HepG2 (cell line): Measurements from ENCODE around the gene ELANE. TPM values are rescaled to one million over a fixed set of nuclear protein-coding genes. Genes with fewer than 3 reads are reported as not detected.
A peak's percentile ranks its signal among the peaks of the same experiment; 100 is the strongest.

Source experiments
- DNMT3B ChIP-seq: conservative IDR thresholded peaks from 2 replicates; pipeline ENCODE4 v1.6.1; 2016; ENCODE audit warnings: missing biosample characterization, control low read depth
- FLYWCH1 ChIP-seq: sonication (generic); formaldehyde crosslinking; IDR thresholded peaks from 2 replicates; pipeline ENCODE4 v1.8.1; 2023; ENCODE audit warnings: mild to moderate bottlenecking, missing genetic modification reagents
- FOSL2 ChIP-seq: sonication (generic); formaldehyde crosslinking; IDR thresholded peaks from 2 replicates; pipeline ENCODE4 v1.4.0; 2020; ENCODE audit warnings: missing genetic modification reagents
- MED13 ChIP-seq: sonication (generic); formaldehyde crosslinking; IDR thresholded peaks from 2 replicates; pipeline ENCODE4 v1.5.0; 2020; ENCODE audit warnings: missing genetic modification reagents
- NCOA2 ChIP-seq: sonication (generic); formaldehyde crosslinking; IDR thresholded peaks from 2 replicates; pipeline ENCODE4 v1.8.0; 2022; ENCODE audit warnings: inconsistent platforms
- PLSCR1 ChIP-seq: sonication (generic); formaldehyde crosslinking; IDR thresholded peaks from 2 replicates; pipeline ENCODE4 v1.5.0; 2020; ENCODE audit warnings: missing genetic modification reagents, mild to moderate bottlenecking, borderline replicate concordance
- RFXANK ChIP-seq: IDR thresholded peaks from 2 replicates; pipeline ENCODE4 v1.6.1; 2016
- TAF1 ChIP-seq: sonication (generic); formaldehyde crosslinking; IDR thresholded peaks from 2 replicates; pipeline ENCODE4 v1.4.0; 2020; ENCODE audit warnings: missing genetic modification reagents
- ZBTB8A ChIP-seq: sonication (generic); formaldehyde crosslinking; IDR thresholded peaks from 2 replicates; pipeline ENCODE4 v1.4.0; 2020; ENCODE audit warnings: mild to moderate bottlenecking, low read depth, missing genetic modification reagents, borderline replicate concordance
- ZNF263 ChIP-seq: sonication (generic); formaldehyde crosslinking; IDR thresholded peaks from 2 replicates; pipeline ENCODE4 v1.4.0; 2020; ENCODE audit warnings: missing genetic modification reagents
- ZNF30 ChIP-seq: sonication (generic); formaldehyde crosslinking; IDR thresholded peaks from 2 replicates; pipeline ENCODE4 v1.5.0; 2020; ENCODE audit warnings: mild to moderate bottlenecking, missing genetic modification reagents
- ZNF33B ChIP-seq: sonication (generic); formaldehyde crosslinking; IDR thresholded peaks from 2 replicates; pipeline ENCODE4 v1.5.1; 2020; ENCODE audit warnings: mild to moderate bottlenecking, missing genetic modification reagents
- ZNF772 ChIP-seq: sonication (generic); formaldehyde crosslinking; IDR thresholded peaks from 2 replicates; pipeline ENCODE4 v1.5.0; 2020; ENCODE audit warnings: mild to moderate bottlenecking, missing genetic modification reagents
- ZSCAN29 ChIP-seq: sonication (generic); formaldehyde crosslinking; conservative IDR thresholded peaks from 2 replicates; pipeline ENCODE4 v1.4.0; 2020; ENCODE audit warnings: mild to moderate bottlenecking, missing genetic modification reagents
- polyA plus RNA-seq, 8 experiments: library from polyadenylated mRNA; depleted of rRNA in 3 of 8; stranded (reverse) in 7 of 8; unstranded in 1 of 8; fragments of >200 nt; fragmentation: Illumina TruSeq in 4 of 8; extraction: Trizol in 4 of 8; gene quantifications; 2 replicates each; pipeline versions ENCODE4 v1.2.1 to v1.2.3, GENCODE V29; 2011 to 2016; ENCODE audit warnings: low read depth in 4 of 8, missing spikeins in 1 of 8, mixed read lengths in 1 of 8; ENCODE audit not compliant: insufficient read depth in 1 of 8
- total RNA-seq, 5 experiments: library from RNA; depleted of rRNA; stranded (reverse); fragments of >200 nt; fragmentation: Illumina TruSeq; extraction: Trizol; gene quantifications; 2 replicates each; pipeline ENCODE4 v1.2.3, GENCODE V29; 2016; ENCODE audit warnings: low read depth in 1 of 5
- TF ChIP-seq, protein P1 (sequence below): sonication (generic); formaldehyde crosslinking; IDR thresholded peaks from 2 replicates; pipeline ENCODE4 v1.5.0; 2020; ENCODE audit warnings: mild to moderate bottlenecking, missing genetic modification reagents
- TF ChIP-seq, protein P2 (sequence below): sonication (generic); formaldehyde crosslinking; IDR thresholded peaks from 2 replicates; pipeline ENCODE4 v1.4.0; 2020; ENCODE audit warnings: missing genetic modification reagents; ENCODE audit errors: not compliant biosample characterization
- TF ChIP-seq, protein P3 (sequence below): sonication (generic); formaldehyde crosslinking; IDR thresholded peaks from 2 replicates; pipeline ENCODE4 v1.5.0; 2020; ENCODE audit warnings: mild to moderate bottlenecking, missing genetic modification reagents
- TF ChIP-seq, protein P4 (sequence below): sonication (generic); formaldehyde crosslinking; IDR thresholded peaks from 2 replicates; pipeline ENCODE4 v1.4.0; 2020; ENCODE audit warnings: missing genetic modification reagents

ELANE gene
- total and polyA plus RNA-seq, 2 of the 13 experiments (the other 11 are each of a cell fraction or from before 2014, with no cell fraction given), result not detected

GRCh38 chr19:892894-893689 lies 41.0 kb downstream of the ELANE start, which contains the start of the genes MED16 and RNU6-9 (continued):
- TF ChIP-seq ZBTB8A (CRISPR knock-in tag), result no peak
- no peak for TF ChIP-seq ZSCAN29
- TF ChIP-seq FOSL2 (CRISPR knock-in tag), result no peak
- TF ChIP-seq ZNF772 (CRISPR knock-in tag), result peak; percentile 67; the same call in 1 of the 2 replicates
- TF ChIP-seq, protein P1, sequence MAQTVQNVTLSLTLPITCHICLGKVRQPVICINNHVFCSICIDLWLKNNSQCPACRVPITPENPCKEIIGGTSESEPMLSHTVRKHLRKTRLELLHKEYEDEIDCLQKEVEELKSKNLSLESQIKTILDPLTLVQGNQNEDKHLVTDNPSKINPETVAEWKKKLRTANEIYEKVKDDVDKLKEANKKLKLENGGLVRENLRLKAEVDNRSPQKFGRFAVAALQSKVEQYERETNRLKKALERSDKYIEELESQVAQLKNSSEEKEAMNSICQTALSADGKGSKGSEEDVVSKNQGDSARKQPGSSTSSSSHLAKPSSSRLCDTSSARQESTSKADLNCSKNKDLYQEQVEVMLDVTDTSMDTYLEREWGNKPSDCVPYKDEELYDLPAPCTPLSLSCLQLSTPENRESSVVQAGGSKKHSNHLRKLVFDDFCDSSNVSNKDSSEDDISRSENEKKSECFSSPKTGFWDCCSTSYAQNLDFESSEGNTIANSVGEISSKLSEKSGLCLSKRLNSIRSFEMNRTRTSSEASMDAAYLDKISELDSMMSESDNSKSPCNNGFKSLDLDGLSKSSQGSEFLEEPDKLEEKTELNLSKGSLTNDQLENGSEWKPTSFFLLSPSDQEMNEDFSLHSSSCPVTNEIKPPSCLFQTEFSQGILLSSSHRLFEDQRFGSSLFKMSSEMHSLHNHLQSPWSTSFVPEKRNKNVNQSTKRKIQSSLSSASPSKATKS, result no peak
- TF ChIP-seq ZNF263, result 0 out of 2 replicates have a peak, but pooled peaks have one; percentile 21
- TF ChIP-seq, protein P2, sequence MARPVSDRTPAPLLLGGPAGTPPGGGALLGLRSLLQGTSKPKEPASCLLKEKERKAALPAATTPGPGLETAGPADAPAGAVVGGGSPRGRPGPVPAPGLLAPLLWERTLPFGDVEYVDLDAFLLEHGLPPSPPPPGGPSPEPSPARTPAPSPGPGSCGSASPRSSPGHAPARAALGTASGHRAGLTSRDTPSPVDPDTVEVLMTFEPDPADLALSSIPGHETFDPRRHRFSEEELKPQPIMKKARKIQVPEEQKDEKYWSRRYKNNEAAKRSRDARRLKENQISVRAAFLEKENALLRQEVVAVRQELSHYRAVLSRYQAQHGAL (CRISPR knock-in tag), result no peak
- TF ChIP-seq RFXANK (CRISPR knock-in tag), result no peak
- no peak for TF ChIP-seq ZNF30 (CRISPR knock-in tag)
- no peak for TF ChIP-seq ZNF33B (CRISPR knock-in tag)
- TF ChIP-seq PLSCR1 (CRISPR knock-in tag), result no peak
- TF ChIP-seq, protein P3, sequence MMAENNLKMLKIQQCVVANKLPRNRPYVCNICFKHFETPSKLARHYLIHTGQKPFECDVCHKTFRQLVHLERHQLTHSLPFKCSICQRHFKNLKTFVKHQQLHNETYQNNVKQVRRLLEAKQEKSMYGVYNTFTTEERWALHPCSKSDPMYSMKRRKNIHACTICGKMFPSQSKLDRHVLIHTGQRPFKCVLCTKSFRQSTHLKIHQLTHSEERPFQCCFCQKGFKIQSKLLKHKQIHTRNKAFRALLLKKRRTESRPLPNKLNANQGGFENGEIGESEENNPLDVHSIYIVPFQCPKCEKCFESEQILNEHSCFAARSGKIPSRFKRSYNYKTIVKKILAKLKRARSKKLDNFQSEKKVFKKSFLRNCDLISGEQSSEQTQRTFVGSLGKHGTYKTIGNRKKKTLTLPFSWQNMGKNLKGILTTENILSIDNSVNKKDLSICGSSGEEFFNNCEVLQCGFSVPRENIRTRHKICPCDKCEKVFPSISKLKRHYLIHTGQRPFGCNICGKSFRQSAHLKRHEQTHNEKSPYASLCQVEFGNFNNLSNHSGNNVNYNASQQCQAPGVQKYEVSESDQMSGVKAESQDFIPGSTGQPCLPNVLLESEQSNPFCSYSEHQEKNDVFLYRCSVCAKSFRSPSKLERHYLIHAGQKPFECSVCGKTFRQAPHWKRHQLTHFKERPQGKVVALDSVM (CRISPR knock-in tag), result peak; percentile 54; the same call in 1 of the 2 replicates
- no peak for TF ChIP-seq FLYWCH1 (CRISPR knock-in tag)
- TF ChIP-seq NCOA2 (CRISPR knock-in tag), result no peak
- TF ChIP-seq DNMT3B (CRISPR knock-in tag), result 0 out of 2 replicates have a peak, but pooled peaks have one; percentile 31
- TF ChIP-seq MED13 (CRISPR knock-in tag), result no peak
- TF ChIP-seq, protein P4, sequence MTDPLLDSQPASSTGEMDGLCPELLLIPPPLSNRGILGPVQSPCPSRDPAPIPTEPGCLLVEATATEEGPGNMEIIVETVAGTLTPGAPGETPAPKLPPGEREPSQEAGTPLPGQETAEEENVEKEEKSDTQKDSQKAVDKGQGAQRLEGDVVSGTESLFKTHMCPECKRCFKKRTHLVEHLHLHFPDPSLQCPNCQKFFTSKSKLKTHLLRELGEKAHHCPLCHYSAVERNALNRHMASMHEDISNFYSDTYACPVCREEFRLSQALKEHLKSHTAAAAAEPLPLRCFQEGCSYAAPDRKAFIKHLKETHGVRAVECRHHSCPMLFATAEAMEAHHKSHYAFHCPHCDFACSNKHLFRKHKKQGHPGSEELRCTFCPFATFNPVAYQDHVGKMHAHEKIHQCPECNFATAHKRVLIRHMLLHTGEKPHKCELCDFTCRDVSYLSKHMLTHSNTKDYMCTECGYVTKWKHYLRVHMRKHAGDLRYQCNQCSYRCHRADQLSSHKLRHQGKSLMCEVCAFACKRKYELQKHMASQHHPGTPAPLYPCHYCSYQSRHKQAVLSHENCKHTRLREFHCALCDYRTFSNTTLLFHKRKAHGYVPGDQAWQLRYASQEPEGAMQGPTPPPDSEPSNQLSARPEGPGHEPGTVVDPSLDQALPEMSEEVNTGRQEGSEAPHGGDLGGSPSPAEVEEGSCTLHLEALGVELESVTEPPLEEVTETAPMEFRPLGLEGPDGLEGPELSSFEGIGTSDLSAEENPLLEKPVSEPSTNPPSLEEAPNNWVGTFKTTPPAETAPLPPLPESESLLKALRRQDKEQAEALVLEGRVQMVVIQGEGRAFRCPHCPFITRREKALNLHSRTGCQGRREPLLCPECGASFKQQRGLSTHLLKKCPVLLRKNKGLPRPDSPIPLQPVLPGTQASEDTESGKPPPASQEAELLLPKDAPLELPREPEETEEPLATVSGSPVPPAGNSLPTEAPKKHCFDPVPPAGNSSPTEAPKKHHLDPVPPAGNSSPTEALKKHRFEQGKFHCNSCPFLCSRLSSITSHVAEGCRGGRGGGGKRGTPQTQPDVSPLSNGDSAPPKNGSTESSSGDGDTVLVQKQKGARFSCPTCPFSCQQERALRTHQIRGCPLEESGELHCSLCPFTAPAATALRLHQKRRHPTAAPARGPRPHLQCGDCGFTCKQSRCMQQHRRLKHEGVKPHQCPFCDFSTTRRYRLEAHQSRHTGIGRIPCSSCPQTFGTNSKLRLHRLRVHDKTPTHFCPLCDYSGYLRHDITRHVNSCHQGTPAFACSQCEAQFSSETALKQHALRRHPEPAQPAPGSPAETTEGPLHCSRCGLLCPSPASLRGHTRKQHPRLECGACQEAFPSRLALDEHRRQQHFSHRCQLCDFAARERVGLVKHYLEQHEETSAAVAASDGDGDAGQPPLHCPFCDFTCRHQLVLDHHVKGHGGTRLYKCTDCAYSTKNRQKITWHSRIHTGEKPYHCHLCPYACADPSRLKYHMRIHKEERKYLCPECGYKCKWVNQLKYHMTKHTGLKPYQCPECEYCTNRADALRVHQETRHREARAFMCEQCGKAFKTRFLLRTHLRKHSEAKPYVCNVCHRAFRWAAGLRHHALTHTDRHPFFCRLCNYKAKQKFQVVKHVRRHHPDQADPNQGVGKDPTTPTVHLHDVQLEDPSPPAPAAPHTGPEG, result 0 out of 2 replicates have a peak, but pooled peaks have one; percentile 25
- peak; percentile 57; the same call in 1 of the 2 replicates for TF ChIP-seq TAF1
